Astrocyte (in vitro differentiated cells and primary cell): Measurements from ENCODE around the gene SLIT3. TPM values are rescaled to one million over a fixed set of nuclear protein-coding genes. Genes with fewer than 3 reads are reported as not detected.

Experiments used
- DNase-seq: peaks from one replicate; pipeline ENCODE4 v3.0.0-alpha.2; 2010; ENCODE audit warnings: low read depth
- FAIRE-seq: peaks from 2 replicates; lab custom pipeline; 2011; peaks lifted over from hg19 to GRCh38; lab: Jason Lieb, UNC
- H2AFZ ChIP-seq: 2 replicates; pipeline ENCODE4 v1.6.0; 2012; ENCODE audit warnings: low read depth, low read length, inconsistent platforms
- H3K27ac ChIP-seq: 2 replicates; pipeline ENCODE4 v1.5.1; 2011; ENCODE audit warnings: low read depth, low read length, inconsistent platforms
- H3K27me3 ChIP-seq: 2 replicates; pipeline ENCODE4 v1.6.0; 2011; ENCODE audit warnings: low read length, inconsistent platforms; ENCODE audit not compliant: insufficient read depth
- H3K36me3 ChIP-seq: 2 replicates; pipeline ENCODE4 v1.5.1; 2011; ENCODE audit warnings: low read length, inconsistent platforms; ENCODE audit not compliant: insufficient read depth
- H3K4me1 ChIP-seq: 2 replicates; pipeline ENCODE4 v1.5.1; 2011; ENCODE audit warnings: low read length, inconsistent platforms; ENCODE audit not compliant: insufficient read depth
- H3K4me2 ChIP-seq: 2 replicates; pipeline ENCODE4 v1.6.0; 2012; ENCODE audit warnings: low read length, inconsistent platforms
- H3K4me3 ChIP-seq: 2 replicates; pipeline ENCODE4 v1.5.1; 2011; ENCODE audit warnings: low read depth, mild to moderate bottlenecking, low read length, inconsistent platforms; ENCODE audit not compliant: insufficient read depth
- H3K79me2 ChIP-seq: 2 replicates; pipeline ENCODE4 v1.6.0; 2012; ENCODE audit warnings: mild to moderate bottlenecking, low read length, inconsistent platforms; ENCODE audit not compliant: insufficient read depth
- H3K9ac ChIP-seq: 2 replicates; pipeline ENCODE4 v1.6.0; 2012; ENCODE audit warnings: mild to moderate bottlenecking, low read length, inconsistent platforms
- H3K9me3 ChIP-seq: 2 replicates; pipeline ENCODE4 v1.5.1; 2012; ENCODE audit warnings: low read depth, mild to moderate bottlenecking, low read length, inconsistent platforms; ENCODE audit not compliant: insufficient read depth
- H4K20me1 ChIP-seq: 2 replicates; pipeline ENCODE4 v1.6.0; 2012; ENCODE audit warnings: low read length, inconsistent platforms; ENCODE audit not compliant: insufficient read depth
- H3K27ac Mint-ChIP-seq: one replicate; pipeline ENCODE4 v1.8.0; 2021; ENCODE audit warnings: mild to moderate bottlenecking, mixed read lengths; ENCODE audit not compliant: unreplicated experiment
- H3K27me3 Mint-ChIP-seq: one replicate; pipeline ENCODE4 v1.8.0; 2021; ENCODE audit warnings: low read depth, mixed read lengths; ENCODE audit not compliant: unreplicated experiment
- H3K36me3 Mint-ChIP-seq: one replicate; pipeline ENCODE4 v1.8.0; 2021; ENCODE audit warnings: low read depth, mixed read lengths; ENCODE audit not compliant: unreplicated experiment
- H3K4me1 Mint-ChIP-seq: one replicate; pipeline ENCODE4 v1.8.0; 2021; ENCODE audit warnings: low read depth, mixed read lengths; ENCODE audit not compliant: unreplicated experiment
- H3K4me3 Mint-ChIP-seq: one replicate; pipeline ENCODE4 v1.8.0; 2021; ENCODE audit warnings: mild to moderate bottlenecking, moderate library complexity, mixed read lengths; ENCODE audit not compliant: unreplicated experiment
- H3K9me3 Mint-ChIP-seq: one replicate; pipeline ENCODE4 v1.8.0; 2021; ENCODE audit warnings: mild to moderate bottlenecking, mixed read lengths; ENCODE audit not compliant: unreplicated experiment
- CTCF ChIP-seq: IDR thresholded peaks from 2 replicates; pipeline ENCODE4 v1.5.1; 2011; ENCODE audit warnings: low read depth, mild to moderate bottlenecking, inconsistent platforms, low read length, moderate library complexity; ENCODE audit not compliant: insufficient read depth
- EZH2 ChIP-seq: IDR thresholded peaks from 2 replicates; pipeline ENCODE4 v1.6.1; 2012; ENCODE audit warnings: mild to moderate bottlenecking, low read length, inconsistent platforms; ENCODE audit not compliant: insufficient read depth
- total RNA-seq: library from RNA; stranded (reverse); gene quantifications from 2 replicates; pipeline ENCODE4 v1.2.1, GENCODE V29; 2021

SLIT3 gene
- total RNA-seq, 1 donor from 2014 or later = 20.7 TPM

GRCh38 chr5:168948746-168949145 is 352.2 kb downstream of the SLIT3 start:
- Histone ChIP-seq H4K20me1 (no peaks in the 10 kb centered on the region), H3K27me3 (no peaks in the 10 kb centered on the region), H3K36me3 (no peaks in the 10 kb centered on the region), H3K4me2 (no peak overlapping the region), H3K9me3 (no peaks in the 10 kb centered on the region), H3K79me2 (no peaks in the 10 kb centered on the region), H3K27ac (no peak overlapping the region), H3K9ac (no peak overlapping the region), H3K4me3 (no peak overlapping the region), H3K4me1 (no peaks in the 10 kb centered on the region), H2AFZ (no peak overlapping the region)
- H3K27me3 Mint-ChIP-seq = no peaks in the 10 kb centered on the region
- H3K9me3 Mint-ChIP-seq = no peaks in the 10 kb centered on the region
- TF ChIP-seq CTCF = no peak
- no peak for TF ChIP-seq EZH2
- DNase-seq = no peak
- H3K27ac Mint-ChIP-seq = no peak overlapping the region
- H3K36me3 Mint-ChIP-seq = no peaks in the 10 kb centered on the region
- H3K4me3 Mint-ChIP-seq = no peak overlapping the region
- no peak for FAIRE-seq
- no peaks in the 10 kb centered on the region for H3K4me1 Mint-ChIP-seq

- no peaks in the 10 kb centered on the region for H3K9me3 ChIP-seq
- Mint-ChIP-seq H3K4me3 (no peak overlapping the region), H3K4me1 (no peaks in the 10 kb centered on the region), H3K27ac (no peak overlapping the region), H3K36me3 (no peaks in the 10 kb centered on the region), H3K27me3 (no peaks in the 10 kb centered on the region), H3K9me3 (no peaks in the 10 kb centered on the region)
- peak; percentile 61 for TF ChIP-seq CTCF
- TF ChIP-seq EZH2 = no peak
- no peak overlapping the region for H2AFZ ChIP-seq
- H3K9ac ChIP-seq = no peak overlapping the region
- H3K27ac ChIP-seq = no peak overlapping the region
- DNase-seq (no peak), FAIRE-seq (no peak)
- no peak overlapping the region for H3K4me3 ChIP-seq
- H3K4me2 ChIP-seq = no peak overlapping the region
- H3K27me3 ChIP-seq = no peaks in the 10 kb centered on the region
- H3K36me3 ChIP-seq = no peaks in the 10 kb centered on the region
- H3K4me1 ChIP-seq = no peaks in the 10 kb centered on the region
- no peaks in the 10 kb centered on the region for H3K79me2 ChIP-seq
- H4K20me1 ChIP-seq = no peaks in the 10 kb centered on the region
These were observed 353.6 kb downstream of the SLIT3 start for GRCh38 chr5:168947212-168947868.

GRCh38 chr5:168946363-168946762 is 354.6 kb downstream of the SLIT3 start:
- H3K4me2 ChIP-seq = no peak overlapping the region
- no peaks in the 10 kb centered on the region for H3K27me3 ChIP-seq
- H3K9me3 ChIP-seq = no peaks in the 10 kb centered on the region
- no peaks in the 10 kb centered on the region for H3K36me3 ChIP-seq
- Mint-ChIP-seq H3K4me3 (no peak overlapping the region), H3K4me1 (no peaks in the 10 kb centered on the region), H3K27me3 (no peaks in the 10 kb centered on the region), H3K9me3 (no peaks in the 10 kb centered on the region), H3K36me3 (no peaks in the 10 kb centered on the region), H3K27ac (no peak overlapping the region)
- H3K27ac ChIP-seq = no peak overlapping the region
- no peak for DNase-seq
- no peaks in the 10 kb centered on the region for H3K79me2 ChIP-seq
- FAIRE-seq = no peak
- TF ChIP-seq CTCF = no peak
- TF ChIP-seq EZH2 = no peak
- no peaks in the 10 kb centered on the region for H3K4me1 ChIP-seq
- H2AFZ ChIP-seq = no peak overlapping the region
- H3K4me3 ChIP-seq = no peak overlapping the region
- no peak overlapping the region for H3K9ac ChIP-seq
- H4K20me1 ChIP-seq = no peaks in the 10 kb centered on the region
